ENCODE data around the gene ILRUN.
"Not testable (repeated sequence)": the region's sequence is repeated elsewhere in the genome, so short reads cannot be mapped to it uniquely, and the experiment has no call there.

ILRUN gene

GRCh38 chr6:34722451-34722850 is 25.9 kb upstream of the ILRUN start:
- no peak for DNase-seq (ENCODE audit: low read depth)
- TF ChIP-seq POLR2A (IDR thresholded peaks at IDR 0.05; ENCODE audit: extremely low read depth, insufficient read length) (no peak), MYC (IDR thresholded peaks at IDR 0.05; ENCODE audit: low read depth, low read length) (no peak)
- TF ChIP-seq, protein P1, sequence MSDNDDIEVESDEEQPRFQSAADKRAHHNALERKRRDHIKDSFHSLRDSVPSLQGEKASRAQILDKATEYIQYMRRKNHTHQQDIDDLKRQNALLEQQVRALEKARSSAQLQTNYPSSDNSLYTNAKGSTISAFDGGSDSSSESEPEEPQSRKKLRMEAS (IDR thresholded peaks at IDR 0.05; ENCODE audit: low read depth, low read length) = no peak
- TF ChIP-seq, protein P2, sequence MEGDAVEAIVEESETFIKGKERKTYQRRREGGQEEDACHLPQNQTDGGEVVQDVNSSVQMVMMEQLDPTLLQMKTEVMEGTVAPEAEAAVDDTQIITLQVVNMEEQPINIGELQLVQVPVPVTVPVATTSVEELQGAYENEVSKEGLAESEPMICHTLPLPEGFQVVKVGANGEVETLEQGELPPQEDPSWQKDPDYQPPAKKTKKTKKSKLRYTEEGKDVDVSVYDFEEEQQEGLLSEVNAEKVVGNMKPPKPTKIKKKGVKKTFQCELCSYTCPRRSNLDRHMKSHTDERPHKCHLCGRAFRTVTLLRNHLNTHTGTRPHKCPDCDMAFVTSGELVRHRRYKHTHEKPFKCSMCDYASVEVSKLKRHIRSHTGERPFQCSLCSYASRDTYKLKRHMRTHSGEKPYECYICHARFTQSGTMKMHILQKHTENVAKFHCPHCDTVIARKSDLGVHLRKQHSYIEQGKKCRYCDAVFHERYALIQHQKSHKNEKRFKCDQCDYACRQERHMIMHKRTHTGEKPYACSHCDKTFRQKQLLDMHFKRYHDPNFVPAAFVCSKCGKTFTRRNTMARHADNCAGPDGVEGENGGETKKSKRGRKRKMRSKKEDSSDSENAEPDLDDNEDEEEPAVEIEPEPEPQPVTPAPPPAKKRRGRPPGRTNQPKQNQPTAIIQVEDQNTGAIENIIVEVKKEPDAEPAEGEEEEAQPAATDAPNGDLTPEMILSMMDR (IDR thresholded peaks at IDR 0.05; ENCODE audit: low read depth, low read length) = no peak
- H3K4me3 ChIP-seq (ENCODE audit: low read depth, low read length) = no peak overlapping the region

DNA sequence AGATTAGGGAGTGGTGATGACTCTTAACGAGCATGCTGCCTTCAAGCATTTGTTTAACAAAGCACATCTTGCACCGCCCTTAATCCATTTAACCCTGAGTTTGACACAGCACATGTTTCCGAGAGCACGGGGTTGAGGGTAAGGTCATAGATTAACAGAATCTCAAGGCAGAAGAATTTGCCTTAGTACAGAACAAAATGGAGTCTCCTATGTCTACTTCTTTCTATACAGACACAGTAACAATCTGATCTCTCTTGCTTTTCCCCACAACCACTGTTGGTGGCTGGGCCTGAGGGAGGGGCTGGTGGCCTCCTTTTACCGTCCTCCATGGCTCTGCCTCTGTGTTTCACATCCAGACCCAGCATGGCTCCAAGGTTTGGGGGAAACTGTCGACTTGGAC is 23.6 kb upstream of the ILRUN start:
- not testable (repeated sequence) for H3K4me3 ChIP-seq (ENCODE audit: low read depth, low read length); DNase-seq (ENCODE audit: low read depth)

- DNase-seq (ENCODE audit: low read depth); H3K4me3 ChIP-seq (ENCODE audit: low read depth, low read length): not testable (repeated sequence)
Observed at GRCh38 chr6:34719646-34720045, 23.1 kb upstream of the ILRUN start.

GRCh38 chr6:34718976-34719375 is 22.4 kb upstream of the ILRUN start:
- DNase-seq (ENCODE audit: low read depth) = no peak
- TF ChIP-seq, protein P1 (IDR thresholded peaks at IDR 0.05; ENCODE audit: low read depth, low read length) = no peak
- TF ChIP-seq POLR2A (IDR thresholded peaks at IDR 0.05; ENCODE audit: extremely low read depth, insufficient read length) (no peak), MYC (IDR thresholded peaks at IDR 0.05; ENCODE audit: low read depth, low read length) (no peak)
- TF ChIP-seq, protein P2 (IDR thresholded peaks at IDR 0.05; ENCODE audit: low read depth, low read length) = no peak
- H3K4me3 ChIP-seq (ENCODE audit: low read depth, low read length) = no peak overlapping the region

- no peak for DNase-seq (ENCODE audit: low read depth)
- TF ChIP-seq, protein P2 (IDR thresholded peaks at IDR 0.05; ENCODE audit: low read depth, low read length) = no peak
- TF ChIP-seq MYC (IDR thresholded peaks at IDR 0.05; ENCODE audit: low read depth, low read length) = no peak
- TF ChIP-seq POLR2A (IDR thresholded peaks at IDR 0.05; ENCODE audit: extremely low read depth, insufficient read length) = no peak
- TF ChIP-seq, protein P1 (IDR thresholded peaks at IDR 0.05; ENCODE audit: low read depth, low read length) = no peak
- H3K4me3 ChIP-seq (ENCODE audit: low read depth, low read length) = no peak overlapping the region
Observed at GRCh38 chr6:34717466-34717865, 20.9 kb upstream of the ILRUN start.

- no peak for DNase-seq (ENCODE audit: low read depth)
- no peak overlapping the region for H3K4me3 ChIP-seq (ENCODE audit: low read depth, low read length)
- TF ChIP-seq, protein P2 (IDR thresholded peaks at IDR 0.05; ENCODE audit: low read depth, low read length) = no peak
- TF ChIP-seq MYC (IDR thresholded peaks at IDR 0.05; ENCODE audit: low read depth, low read length) (no peak), POLR2A (IDR thresholded peaks at IDR 0.05; ENCODE audit: extremely low read depth, insufficient read length) (no peak)
- TF ChIP-seq, protein P1 (IDR thresholded peaks at IDR 0.05; ENCODE audit: low read depth, low read length) = no peak
Observed at GRCh38 chr6:34714663-34715062, 18.1 kb upstream of the ILRUN start.

- H3K4me3 ChIP-seq (ENCODE audit: low read depth, low read length); DNase-seq (ENCODE audit: low read depth): not testable (repeated sequence)
Observed at GRCh38 chr6:34712881-34713280, 16.3 kb upstream of the ILRUN start.

GRCh38 chr6:34709386-34709785 is 12.8 kb upstream of the ILRUN start:
- TF ChIP-seq, protein P1 (IDR thresholded peaks at IDR 0.05; ENCODE audit: low read depth, low read length) = no peak
- TF ChIP-seq MYC (IDR thresholded peaks at IDR 0.05; ENCODE audit: low read depth, low read length) (no peak), POLR2A (IDR thresholded peaks at IDR 0.05; ENCODE audit: extremely low read depth, insufficient read length) (no peak)
- DNase-seq (ENCODE audit: low read depth) = no peak
- no peak overlapping the region for H3K4me3 ChIP-seq (ENCODE audit: low read depth, low read length)

All from NB4 (cell line).